Measurements from ENCODE around the gene MTRF1L. TPM values are rescaled to one million over a fixed set of nuclear protein-coding genes. Genes with fewer than 3 reads are reported as not detected.
A peak's percentile ranks its signal among the peaks of the same experiment; 100 is the strongest.

MTRF1L gene
- total and polyA plus RNA-seq, 2 of the 13 experiments (the other 11 are each of a cell fraction or from before 2014, with no cell fraction given) = 17.6 to 28.7 TPM

- TF ChIP-seq PRDM4 (CRISPR knock-in tag; IDR thresholded peaks at IDR 0.05; ENCODE audit: borderline replicate concordance) = no peak
- TF ChIP-seq BRCA1 (CRISPR knock-in tag; IDR thresholded peaks at IDR 0.05) = no peak
- peak; percentile 64 for TF ChIP-seq GMEB2 (CRISPR knock-in tag; IDR thresholded peaks at IDR 0.05; ENCODE audit: low read depth)
- TF ChIP-seq HMGXB4 (CRISPR knock-in tag; IDR thresholded peaks at IDR 0.05; ENCODE audit: borderline replicate concordance in 1 of 2, low read depth in 1 of 2) = peak; percentile 69; a peak in 3 of 4 replicates
- TF ChIP-seq ZNF773 (CRISPR knock-in tag; IDR thresholded peaks at IDR 0.05; ENCODE audit: borderline replicate concordance) = 0 out of 2 replicates have a peak, but pooled peaks have one; percentile 64
- TF ChIP-seq, protein P1, sequence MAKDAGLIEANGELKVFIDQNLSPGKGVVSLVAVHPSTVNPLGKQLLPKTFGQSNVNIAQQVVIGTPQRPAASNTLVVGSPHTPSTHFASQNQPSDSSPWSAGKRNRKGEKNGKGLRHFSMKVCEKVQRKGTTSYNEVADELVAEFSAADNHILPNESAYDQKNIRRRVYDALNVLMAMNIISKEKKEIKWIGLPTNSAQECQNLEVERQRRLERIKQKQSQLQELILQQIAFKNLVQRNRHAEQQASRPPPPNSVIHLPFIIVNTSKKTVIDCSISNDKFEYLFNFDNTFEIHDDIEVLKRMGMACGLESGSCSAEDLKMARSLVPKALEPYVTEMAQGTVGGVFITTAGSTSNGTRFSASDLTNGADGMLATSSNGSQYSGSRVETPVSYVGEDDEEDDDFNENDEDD (CRISPR knock-in tag; IDR thresholded peaks at IDR 0.05; ENCODE audit: borderline replicate concordance) = peak; percentile 83
- TF ChIP-seq, protein P2, sequence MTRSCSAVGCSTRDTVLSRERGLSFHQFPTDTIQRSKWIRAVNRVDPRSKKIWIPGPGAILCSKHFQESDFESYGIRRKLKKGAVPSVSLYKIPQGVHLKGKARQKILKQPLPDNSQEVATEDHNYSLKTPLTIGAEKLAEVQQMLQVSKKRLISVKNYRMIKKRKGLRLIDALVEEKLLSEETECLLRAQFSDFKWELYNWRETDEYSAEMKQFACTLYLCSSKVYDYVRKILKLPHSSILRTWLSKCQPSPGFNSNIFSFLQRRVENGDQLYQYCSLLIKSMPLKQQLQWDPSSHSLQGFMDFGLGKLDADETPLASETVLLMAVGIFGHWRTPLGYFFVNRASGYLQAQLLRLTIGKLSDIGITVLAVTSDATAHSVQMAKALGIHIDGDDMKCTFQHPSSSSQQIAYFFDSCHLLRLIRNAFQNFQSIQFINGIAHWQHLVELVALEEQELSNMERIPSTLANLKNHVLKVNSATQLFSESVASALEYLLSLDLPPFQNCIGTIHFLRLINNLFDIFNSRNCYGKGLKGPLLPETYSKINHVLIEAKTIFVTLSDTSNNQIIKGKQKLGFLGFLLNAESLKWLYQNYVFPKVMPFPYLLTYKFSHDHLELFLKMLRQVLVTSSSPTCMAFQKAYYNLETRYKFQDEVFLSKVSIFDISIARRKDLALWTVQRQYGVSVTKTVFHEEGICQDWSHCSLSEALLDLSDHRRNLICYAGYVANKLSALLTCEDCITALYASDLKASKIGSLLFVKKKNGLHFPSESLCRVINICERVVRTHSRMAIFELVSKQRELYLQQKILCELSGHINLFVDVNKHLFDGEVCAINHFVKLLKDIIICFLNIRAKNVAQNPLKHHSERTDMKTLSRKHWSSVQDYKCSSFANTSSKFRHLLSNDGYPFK (CRISPR knock-in tag; IDR thresholded peaks at IDR 0.05; ENCODE audit: borderline replicate concordance) = peak; percentile 79; the same call in 1 of the 2 replicates
- TF ChIP-seq MBNL3 (CRISPR knock-in tag; conservative IDR thresholded peaks at IDR 0.05) = no peak
- peak; percentile 87 for TF ChIP-seq MEF2D (CRISPR knock-in tag; IDR thresholded peaks at IDR 0.05)
- no peak for TF ChIP-seq CBX1 (IDR thresholded peaks at IDR 0.05; ENCODE audit: low read depth)
- no peak for TF ChIP-seq HNF4G (IDR thresholded peaks at IDR 0.05; ENCODE audit: borderline replicate concordance, low read depth, low read length)
- no peak for TF ChIP-seq HNF4G (CRISPR knock-in tag; IDR thresholded peaks at IDR 0.05; ENCODE audit: borderline replicate concordance, low read depth)
- TF ChIP-seq THYN1 (CRISPR knock-in tag; IDR thresholded peaks at IDR 0.05; ENCODE audit: borderline replicate concordance, low read depth) = 0 out of 2 replicates have a peak, but pooled peaks have one; percentile 51
- no peak for TF ChIP-seq ZNF251 (CRISPR knock-in tag; IDR thresholded peaks at IDR 0.05)
- no peak for TF ChIP-seq ZNF496 (CRISPR knock-in tag; IDR thresholded peaks at IDR 0.05; ENCODE audit: insufficient replicate concordance)
- TF ChIP-seq SAP130 (CRISPR knock-in tag; IDR thresholded peaks at IDR 0.05; ENCODE audit: low read depth) = peak; percentile 90
- TF ChIP-seq ZKSCAN8 (CRISPR knock-in tag; IDR thresholded peaks at IDR 0.05; ENCODE audit: borderline replicate concordance) = peak; percentile 53; the same call in 1 of the 2 replicates
Observed at GRCh38 chr6:153002613-153003365, at the start of gene MTRF1L (continued).

All from HepG2 (cell line).